Endothelial cell of umbilical vein (primary cell): Measurements from ENCODE around the gene GRIK3. TPM values are rescaled to one million over a fixed set of nuclear protein-coding genes. Genes with fewer than 3 reads are reported as not detected.

Source experiments
- BruUV-seq: library from RNA; stranded (reverse); fragments of 400-500 nt; replicated peaks from 2 replicates; lab custom pipeline; 2021; lab: Mats Ljungman, UMichigan
- CTCF ChIA-PET: fragments of 300-600, 350-600 bp; sonication (Branson Sonifier 250); formaldehyde crosslinking; loops from one replicate; lab custom pipeline; 2021; ENCODE audit warnings: antibody characterized with exemption, inconsistent platforms; lab: Charles Lee
- POLR2A ChIA-PET: fragments of 300-600, 350-600 bp; sonication (Branson Sonifier 250); formaldehyde crosslinking; loops from one replicate; lab custom pipeline; 2021; ENCODE audit warnings: antibody characterized with exemption, inconsistent platforms; lab: Charles Lee
- DNase-seq: peaks from one replicate; pipeline ENCODE4 v3.0.0-alpha.2; 2011; ENCODE audit warnings: low read depth, low spot score
- FAIRE-seq: peaks from 2 replicates; lab custom pipeline; 2011; peaks lifted over from hg19 to GRCh38; lab: Jason Lieb, UNC
- H2AFZ ChIP-seq: 2 replicates; pipeline ENCODE4 v1.6.0; 2012; ENCODE audit warnings: low read depth, low read length, control low read depth, inconsistent platforms
- H3K27ac ChIP-seq: 2 replicates; pipeline ENCODE4 v1.5.1; 2011; ENCODE audit warnings: low read depth, mild to moderate bottlenecking, control low read depth, low read length, moderate library complexity; ENCODE audit not compliant: insufficient read depth
- H3K27me3 ChIP-seq, 2 experiments: 2 replicates each; pipeline versions ENCODE4 v1.6.0 to v1.6.1; 2011; ENCODE audit warnings: low read length in 2 of 2, mixed read lengths in 1 of 2; ENCODE audit not compliant: control insufficient read depth in 2 of 2, insufficient read depth in 2 of 2
- H3K36me3 ChIP-seq, 2 experiments: 2 replicates in 1 of 2; 3 replicates in 1 of 2; pipeline ENCODE4 v1.5.1; 2011; ENCODE audit warnings: low read length in 2 of 2, mild to moderate bottlenecking in 1 of 2, moderate library complexity in 1 of 2; ENCODE audit not compliant: control insufficient read depth in 2 of 2, insufficient read depth in 2 of 2; ENCODE audit errors: extremely low read depth in 1 of 2
- H3K4me1 ChIP-seq: 3 replicates; pipeline ENCODE4 v1.5.1; 2011; ENCODE audit warnings: mild to moderate bottlenecking, low read length; ENCODE audit not compliant: control insufficient read depth, insufficient read depth; ENCODE audit errors: extremely low read depth
- H3K4me2 ChIP-seq: 2 replicates; pipeline ENCODE4 v1.6.1; 2011; ENCODE audit warnings: low read length, control low read depth, mixed read lengths; ENCODE audit not compliant: insufficient read depth
- H3K4me3 ChIP-seq, 3 experiments: fragments of 200-600 bp in 1 of 3; sonication (generic), shearing (Covaris generic) in 1 of 3; replicated peaks in 1 of 3; 2 replicates each; pipeline ENCODE4 v1.5.1; 2011 to 2016; ENCODE audit warnings: control low read depth in 3 of 3, low read length in 3 of 3, mild to moderate bottlenecking in 2 of 3, inconsistent platforms in 1 of 3, low read depth in 1 of 3, moderate library complexity in 1 of 3; ENCODE audit not compliant: insufficient read depth in 1 of 3
- H3K79me2 ChIP-seq: 2 replicates; pipeline ENCODE4 v1.6.0; 2012; ENCODE audit warnings: low read length, inconsistent platforms; ENCODE audit not compliant: control insufficient read depth, insufficient read depth
- H3K9ac ChIP-seq: replicated peaks from 2 replicates; pipeline ENCODE3; 2011; ENCODE audit warnings: low read length, control low read depth; ENCODE audit not compliant: insufficient read depth; ENCODE audit errors: extremely low read depth
- H3K9me1 ChIP-seq: replicated peaks from 3 replicates; pipeline ENCODE4 v1.6.0; 2011; ENCODE audit warnings: mild to moderate bottlenecking, low read length; ENCODE audit not compliant: control insufficient read depth, insufficient read depth; ENCODE audit errors: extremely low read depth
- H3K9me3 ChIP-seq: replicated peaks from 2 replicates; pipeline ENCODE4 v1.5.1; 2012; ENCODE audit warnings: low read length, inconsistent platforms; ENCODE audit not compliant: control insufficient read depth, insufficient read depth
- H4K20me1 ChIP-seq: replicated peaks from 2 replicates; pipeline ENCODE3; 2011; ENCODE audit warnings: mild to moderate bottlenecking, low read length; ENCODE audit not compliant: control insufficient read depth, insufficient read depth; ENCODE audit errors: extremely low read depth
- EZH2 ChIP-seq: IDR thresholded peaks from 2 replicates; pipeline ENCODE4 v1.6.1; 2012; ENCODE audit warnings: borderline replicate concordance, low read depth, mild to moderate bottlenecking, moderate library complexity, low read length, inconsistent platforms; ENCODE audit not compliant: severe bottlenecking
- FOS ChIP-seq: IDR thresholded peaks from 2 replicates; pipeline ENCODE4 v1.6.1; 2011; ENCODE audit warnings: mild to moderate bottlenecking, low read length, moderate library complexity, borderline replicate concordance; ENCODE audit not compliant: insufficient read depth
- GATA2 ChIP-seq: IDR thresholded peaks from 2 replicates; pipeline ENCODE4 v1.7.0; 2011; ENCODE audit warnings: low read depth, mild to moderate bottlenecking, moderate library complexity, mixed read lengths, low read length; ENCODE audit not compliant: insufficient read length, insufficient read depth
- JUN ChIP-seq: IDR thresholded peaks from 2 replicates; pipeline ENCODE4 v1.6.1; 2011; ENCODE audit warnings: borderline replicate concordance, low read depth; ENCODE audit not compliant: insufficient read length, insufficient read depth
- MYC ChIP-seq: IDR thresholded peaks from one replicate; pipeline ENCODE4 v1.6.1; 2011; ENCODE audit warnings: mild to moderate bottlenecking, low read depth, low read length
- POLR2A ChIP-seq: IDR thresholded peaks from 2 replicates; pipeline ENCODE4 v1.6.1; 2012; ENCODE audit warnings: low read depth, mild to moderate bottlenecking, control low read depth, low read length
- POLR2AphosphoS5 ChIP-seq: IDR thresholded peaks from 2 replicates; pipeline ENCODE4 v1.6.1; 2012; ENCODE audit warnings: low read depth, mild to moderate bottlenecking, control low read depth, low read length, moderate library complexity; ENCODE audit not compliant: insufficient read depth
- dilution Hi-C: fragments of 300-500 bp; cut with MboI; formaldehyde crosslinking; loops from one replicate; pipeline ENCODE4 v1.15.0; 2019; ENCODE audit warnings: low sequenced_read_pairs; ENCODE audit not compliant: extremely low pct_ligation_motif_present
- intact Hi-C: fragments of 100-400 bp; cut with micrococcal nuclease; formaldehyde crosslinking; loops from one replicate; pipeline ENCODE4 v1.10.0; 2022
- polyA plus RNA-seq, 4 experiments: library from polyadenylated mRNA; depleted of rRNA in 3 of 4; stranded (reverse) in 3 of 4; unstranded in 1 of 4; fragments of >200 nt; gene quantifications; 2 replicates each; pipeline versions ENCODE4 v1.2.1 to v1.2.3, GENCODE V29; 2011 to 2012; ENCODE audit warnings: missing spikeins in 1 of 4
- total RNA-seq: library from RNA; stranded (reverse); gene quantifications from 2 replicates; pipeline ENCODE4 v1.2.3, GENCODE V29; 2021
- TF ChIP-seq, protein P1 (sequence below): IDR thresholded peaks from 2 replicates; pipeline ENCODE4 v1.6.1; 2011; ENCODE audit not compliant: insufficient read depth, insufficient read length
- TF ChIP-seq, protein P2 (sequence below), 2 donors: IDR thresholded peaks; 1 replicate in 1 of 2; 2 replicates in 1 of 2; pipeline ENCODE4 v1.5.1; 2011; ENCODE audit warnings: low read length in 2 of 2, mild to moderate bottlenecking in 2 of 2, moderate library complexity in 2 of 2, control low read depth in 1 of 2, inconsistent platforms in 1 of 2, low read depth in 1 of 2; ENCODE audit not compliant: insufficient read depth in 1 of 2; ENCODE audit errors: extremely low read depth in 1 of 2

The GRIK3 gene
- total and polyA plus RNA-seq, 2 donors (not counting 3 experiments of a cell fraction or from before 2014, with no cell fraction given) = not detected

DNA sequence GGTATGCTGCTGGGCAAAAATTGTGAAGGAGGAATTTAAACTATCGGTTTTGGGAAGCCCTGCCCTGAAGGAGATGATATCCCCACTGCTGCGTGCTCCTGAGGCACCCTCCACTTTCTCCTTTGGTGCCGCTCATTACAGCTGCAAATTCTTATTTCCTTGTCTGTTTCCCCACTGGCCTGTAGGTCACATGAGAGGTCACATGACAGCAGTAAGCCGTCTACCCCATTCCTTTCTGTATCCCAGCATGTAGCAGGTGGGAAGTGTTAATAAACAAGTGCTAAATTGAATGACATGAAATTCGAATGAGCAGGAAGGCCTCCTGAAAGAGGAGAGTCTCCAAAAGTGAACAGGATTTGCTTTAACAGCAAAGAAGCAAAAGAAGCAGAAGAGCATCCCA is 58.7 kb downstream of the GRIK3 start:
- POLR2A ChIA-PET = no interaction called here
- H3K4me2 ChIP-seq = no peak overlapping the region
- no peaks in the 10 kb centered on the region for H3K9me3 ChIP-seq
- no peak overlapping the region for H3K9ac ChIP-seq
- intact Hi-C loops (no loop called here), dilution Hi-C loops (no loop called here)
- no peaks in the 10 kb centered on the region for H3K79me2 ChIP-seq
- no peak overlapping the region for H3K4me3 ChIP-seq
- DNase-seq (no peak), FAIRE-seq (no peak)
- CTCF ChIA-PET = no interaction called here
- no peaks in the 10 kb centered on the region for H3K9me1 ChIP-seq
- no TSS peak for BruUV-seq
- no peak overlapping the region for H3K27ac ChIP-seq
- H3K4me1 ChIP-seq = no peaks in the 10 kb centered on the region
- no peak overlapping the region for H2AFZ ChIP-seq
- TF ChIP-seq MYC = no peak
- TF ChIP-seq POLR2AphosphoS5 = no peak
- no peak for TF ChIP-seq FOS
- no peak for TF ChIP-seq EZH2
- TF ChIP-seq, protein P1, sequence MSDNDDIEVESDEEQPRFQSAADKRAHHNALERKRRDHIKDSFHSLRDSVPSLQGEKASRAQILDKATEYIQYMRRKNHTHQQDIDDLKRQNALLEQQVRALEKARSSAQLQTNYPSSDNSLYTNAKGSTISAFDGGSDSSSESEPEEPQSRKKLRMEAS = no peak
- TF ChIP-seq JUN = no peak
- no peak for TF ChIP-seq POLR2A
- no peak for TF ChIP-seq GATA2
- TF ChIP-seq, protein P2, sequence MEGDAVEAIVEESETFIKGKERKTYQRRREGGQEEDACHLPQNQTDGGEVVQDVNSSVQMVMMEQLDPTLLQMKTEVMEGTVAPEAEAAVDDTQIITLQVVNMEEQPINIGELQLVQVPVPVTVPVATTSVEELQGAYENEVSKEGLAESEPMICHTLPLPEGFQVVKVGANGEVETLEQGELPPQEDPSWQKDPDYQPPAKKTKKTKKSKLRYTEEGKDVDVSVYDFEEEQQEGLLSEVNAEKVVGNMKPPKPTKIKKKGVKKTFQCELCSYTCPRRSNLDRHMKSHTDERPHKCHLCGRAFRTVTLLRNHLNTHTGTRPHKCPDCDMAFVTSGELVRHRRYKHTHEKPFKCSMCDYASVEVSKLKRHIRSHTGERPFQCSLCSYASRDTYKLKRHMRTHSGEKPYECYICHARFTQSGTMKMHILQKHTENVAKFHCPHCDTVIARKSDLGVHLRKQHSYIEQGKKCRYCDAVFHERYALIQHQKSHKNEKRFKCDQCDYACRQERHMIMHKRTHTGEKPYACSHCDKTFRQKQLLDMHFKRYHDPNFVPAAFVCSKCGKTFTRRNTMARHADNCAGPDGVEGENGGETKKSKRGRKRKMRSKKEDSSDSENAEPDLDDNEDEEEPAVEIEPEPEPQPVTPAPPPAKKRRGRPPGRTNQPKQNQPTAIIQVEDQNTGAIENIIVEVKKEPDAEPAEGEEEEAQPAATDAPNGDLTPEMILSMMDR (IDR thresholded peaks at IDR 0.05; ENCODE audit: extremely low read depth in 1 of 2, insufficient read depth in 1 of 2, low read depth in 1 of 2, low read length in 2 of 2) = no peak
- no peaks in the 10 kb centered on the region for H3K36me3 ChIP-seq
- no peaks in the 10 kb centered on the region for H3K27me3 ChIP-seq
- H4K20me1 ChIP-seq = no peaks in the 10 kb centered on the region
